Right atrium auricular region (tissue), 2 donors: ENCODE measurements around the gene HORMAD2. TPM values are rescaled to one million over a fixed set of nuclear protein-coding genes. Genes with fewer than 3 reads are reported as not detected.

Experiments used
- DNase-seq: peaks from one replicate; pipeline ENCODE4 v3.0.0-alpha.2; 2019; ENCODE audit warnings: low spot score
- H3K27ac ChIP-seq, 2 donors: fragments of 200-600 bp; sonication (generic); 1 replicate in 1 of 2; 2 replicates in 1 of 2; pipeline ENCODE4 v1.5.1; 2016 to 2019
- H3K27me3 ChIP-seq, 2 donors: fragments of 200-600 bp; sonication (generic); one replicate each; pipeline versions ENCODE4 v1.5.1 to v1.6.0; 2017 to 2019
- H3K36me3 ChIP-seq: fragments of 200-600 bp; sonication (generic); one replicate; pipeline ENCODE4 v1.5.1; 2016
- H3K4me1 ChIP-seq, 2 donors: fragments of 200-600 bp; sonication (generic); one replicate each; pipeline versions ENCODE4 v1.5.1 to v1.6.0; 2017 to 2019
- H3K4me3 ChIP-seq, 2 donors: fragments of 200-600 bp; sonication (generic); 1 replicate in 1 of 2; 2 replicates in 1 of 2; pipeline ENCODE4 v1.5.1; 2017 to 2019; ENCODE audit warnings: mild to moderate bottlenecking in 1 of 2, moderate library complexity in 1 of 2
- H3K9me3 ChIP-seq, 2 donors: fragments of 200-600 bp; sonication (generic); one replicate each; pipeline ENCODE4 v1.5.1; 2019
- CTCF ChIP-seq, 2 donors: fragments of 200-600 bp; sonication (generic); IDR thresholded peaks; one replicate each; pipeline ENCODE4 v1.5.1; 2019; ENCODE audit warnings: antibody characterized with exemption in 2 of 2
- total RNA-seq, 2 donors: library from RNA; depleted of rRNA; stranded (reverse); fragments of >200 nt; gene quantifications; one replicate each; pipeline ENCODE4 v1.1.0, GENCODE V29; 2016

HORMAD2 gene
- total RNA-seq, 2 donors from 2014 or later: not detected

GRCh38 chr22:30167296-30167695, 87.0 kb downstream of the HORMAD2 start:
- no peak overlapping the region for H3K4me3 ChIP-seq
- H3K27me3 ChIP-seq: no peaks in the 10 kb centered on the region
- no peak overlapping the region for H3K27ac ChIP-seq
- H3K4me1 ChIP-seq: no peaks in the 10 kb centered on the region
- no peak for TF ChIP-seq CTCF (IDR thresholded peaks at IDR 0.05)
- H3K36me3 ChIP-seq: no peaks in the 10 kb centered on the region
- DNase-seq: no peak
- H3K9me3 ChIP-seq: no peaks in the 10 kb centered on the region

GRCh38 chr22:30167734-30168133, 87.5 kb downstream of the HORMAD2 start:
- no peak overlapping the region for H3K27ac ChIP-seq
- no peak for DNase-seq
- H3K27me3 ChIP-seq: no peaks in the 10 kb centered on the region
- H3K4me1 ChIP-seq: no peaks in the 10 kb centered on the region
- no peak for TF ChIP-seq CTCF (IDR thresholded peaks at IDR 0.05)
- no peaks in the 10 kb centered on the region for H3K9me3 ChIP-seq
- no peak overlapping the region for H3K4me3 ChIP-seq
- no peaks in the 10 kb centered on the region for H3K36me3 ChIP-seq

DNA sequence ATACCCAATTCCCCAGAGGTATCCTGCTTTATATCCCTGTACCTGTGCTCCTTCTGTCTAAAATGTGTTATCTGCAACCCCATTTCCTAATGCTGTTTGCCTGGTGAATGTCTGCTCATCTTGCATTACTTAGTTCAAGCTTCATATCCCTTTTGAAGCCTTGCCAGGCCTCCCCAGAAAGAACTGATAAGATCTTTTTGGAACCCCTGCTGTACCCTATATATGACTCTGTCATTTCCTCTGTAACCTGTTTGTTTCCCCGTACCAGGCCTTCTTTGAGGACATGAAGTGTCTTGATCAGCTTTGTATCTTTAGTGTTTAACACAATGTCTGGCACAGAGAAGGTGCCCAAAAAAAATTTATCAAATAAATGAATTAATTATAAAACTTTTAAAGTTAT, 88.7 kb downstream of the HORMAD2 start:
- no peaks in the 10 kb centered on the region for H3K4me1 ChIP-seq
- no peak for DNase-seq
- H3K27ac ChIP-seq: no peak overlapping the region
- no peak for TF ChIP-seq CTCF (IDR thresholded peaks at IDR 0.05)
- H3K27me3 ChIP-seq: no peaks in the 10 kb centered on the region
- H3K9me3 ChIP-seq: no peaks in the 10 kb centered on the region
- no peak overlapping the region for H3K4me3 ChIP-seq
- no peaks in the 10 kb centered on the region for H3K36me3 ChIP-seq

DNA sequence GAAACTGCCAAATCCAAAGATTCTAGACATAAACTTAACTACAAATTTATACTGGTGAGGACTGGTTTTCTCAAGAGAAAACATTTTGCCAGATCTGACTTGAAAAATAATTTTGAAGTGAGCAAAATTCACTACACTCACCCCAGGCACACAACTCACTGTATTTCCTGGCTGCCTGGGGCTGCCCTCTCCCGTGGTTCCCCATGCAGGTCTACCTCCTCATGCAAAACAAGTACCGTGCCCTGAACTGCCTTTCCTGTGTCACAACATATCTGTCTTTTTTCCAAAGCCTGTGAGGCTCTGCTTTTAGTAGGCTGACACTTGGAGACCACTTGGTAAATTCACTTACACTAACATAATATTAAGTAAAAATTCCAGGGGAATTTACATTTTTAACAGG, 89.9 kb downstream of the HORMAD2 start:
- Histone ChIP-seq H3K27me3 (no peaks in the 10 kb centered on the region), H3K27ac (no peak overlapping the region), H3K36me3 (no peaks in the 10 kb centered on the region), H3K4me1 (no peaks in the 10 kb centered on the region), H3K9me3 (no peaks in the 10 kb centered on the region), H3K4me3 (no peak overlapping the region)
- no peak for DNase-seq
- no peak for TF ChIP-seq CTCF (IDR thresholded peaks at IDR 0.05)

DNA sequence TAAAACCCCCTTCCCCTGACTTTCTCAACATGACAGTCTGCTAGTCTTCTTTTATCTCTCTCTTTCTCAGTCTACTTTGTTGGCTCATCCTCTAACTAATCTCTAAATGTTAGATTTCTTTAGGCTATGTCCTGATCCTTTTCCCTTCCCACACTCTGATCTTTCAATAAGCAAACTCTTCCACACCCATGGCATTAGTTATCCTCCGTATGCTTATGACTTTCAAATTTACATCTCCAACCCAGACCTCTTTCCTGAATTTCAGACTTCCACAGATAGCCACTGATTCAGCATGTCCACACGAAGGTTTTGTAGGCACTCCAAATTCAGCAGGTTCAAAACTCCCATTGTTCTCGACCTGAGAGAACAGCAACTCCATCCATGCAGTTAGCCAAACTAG, 90.7 kb downstream of the HORMAD2 start:
- no peaks in the 10 kb centered on the region for H3K9me3 ChIP-seq
- no peak for TF ChIP-seq CTCF (IDR thresholded peaks at IDR 0.05)
- no peaks in the 10 kb centered on the region for H3K4me1 ChIP-seq
- DNase-seq: no peak
- no peaks in the 10 kb centered on the region for H3K36me3 ChIP-seq
- H3K27me3 ChIP-seq: no peaks in the 10 kb centered on the region
- H3K4me3 ChIP-seq: no peak overlapping the region
- H3K27ac ChIP-seq: no peak overlapping the region

DNA sequence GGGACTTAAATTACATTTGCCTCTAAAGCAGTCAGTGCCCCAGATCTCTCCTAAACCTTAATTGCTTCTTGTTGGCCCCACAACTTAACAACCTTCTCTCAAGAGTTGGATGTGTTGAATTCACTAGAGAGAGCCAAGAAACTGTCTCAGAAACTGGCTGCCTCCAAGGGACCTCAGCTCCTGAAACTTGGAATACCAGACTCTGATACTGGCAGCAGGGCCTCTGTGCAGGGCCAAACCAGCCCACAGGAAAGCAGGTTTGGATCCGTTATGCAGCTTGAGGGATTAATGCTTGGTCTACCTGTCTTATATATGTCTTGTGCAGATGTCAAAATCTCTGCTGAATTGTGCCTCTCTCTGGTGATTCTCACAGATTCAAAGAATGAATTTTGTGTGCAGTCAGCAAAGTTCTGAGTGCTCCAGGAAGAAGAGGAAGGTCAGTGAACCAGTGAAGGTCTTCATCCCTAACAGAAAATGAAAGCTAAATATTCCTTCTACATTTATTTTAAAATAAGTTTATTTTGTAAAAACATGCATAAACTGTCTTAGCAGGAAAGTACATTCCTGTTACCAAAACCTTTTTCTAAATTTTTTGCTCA, 95.5 kb downstream of the HORMAD2 start:
- no peak for DNase-seq
- H3K27me3 ChIP-seq: no peaks in the 10 kb centered on the region
- H3K9me3 ChIP-seq: no peaks in the 10 kb centered on the region
- no peaks in the 10 kb centered on the region for H3K36me3 ChIP-seq
- no peak overlapping the region for H3K27ac ChIP-seq
- no peaks in the 10 kb centered on the region for H3K4me1 ChIP-seq
- no peak for TF ChIP-seq CTCF (IDR thresholded peaks at IDR 0.05)
- no peak overlapping the region for H3K4me3 ChIP-seq
